ENCODE results near the gene TASP1. TPM values are rescaled to one million over a fixed set of nuclear protein-coding genes. Genes with fewer than 3 reads are reported as not detected.

The TASP1 gene
- total and polyA plus RNA-seq, 7 donors = 4.8 to 13.0 (median 8.3) TPM

DNA sequence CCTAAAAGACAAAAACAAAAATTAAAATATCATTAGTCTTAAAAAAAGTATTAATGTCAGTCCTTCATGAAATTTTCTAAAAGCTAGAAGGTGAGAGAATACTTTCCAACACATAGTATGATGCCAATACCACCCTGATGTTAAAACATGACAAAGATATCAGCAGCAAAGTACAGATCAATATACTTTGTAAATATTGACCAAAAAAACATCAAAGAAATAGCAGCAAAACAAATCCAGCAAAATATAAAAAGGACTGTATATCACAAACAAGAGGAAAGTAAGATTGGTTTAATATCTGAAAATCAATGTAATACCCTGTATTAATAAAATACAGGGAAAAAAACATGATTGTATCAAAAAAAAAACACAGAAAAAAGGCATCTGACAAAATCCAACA, 51.4 kb downstream of the TASP1 start:
- Histone ChIP-seq H3K4me3 (no peak overlapping the region), H3K27ac (no peak overlapping the region), H3K36me3 (peaks cover 0 to 15% (median 0%) of the 10 kb centered on the region in 4 donors), H3K27me3 (no peaks in the 10 kb centered on the region), H3K9me3 (peaks cover 0 to 10% (median 0%) of the 10 kb centered on the region in 4 donors), H3K4me1 (no peaks in the 10 kb centered on the region)
- intact Hi-C loops (cut with DNase I) = no loop called here
- no peak for DNase-seq
- no peak for TF ChIP-seq POLR2A (IDR thresholded peaks at IDR 0.05)
- TF ChIP-seq, protein P1, sequence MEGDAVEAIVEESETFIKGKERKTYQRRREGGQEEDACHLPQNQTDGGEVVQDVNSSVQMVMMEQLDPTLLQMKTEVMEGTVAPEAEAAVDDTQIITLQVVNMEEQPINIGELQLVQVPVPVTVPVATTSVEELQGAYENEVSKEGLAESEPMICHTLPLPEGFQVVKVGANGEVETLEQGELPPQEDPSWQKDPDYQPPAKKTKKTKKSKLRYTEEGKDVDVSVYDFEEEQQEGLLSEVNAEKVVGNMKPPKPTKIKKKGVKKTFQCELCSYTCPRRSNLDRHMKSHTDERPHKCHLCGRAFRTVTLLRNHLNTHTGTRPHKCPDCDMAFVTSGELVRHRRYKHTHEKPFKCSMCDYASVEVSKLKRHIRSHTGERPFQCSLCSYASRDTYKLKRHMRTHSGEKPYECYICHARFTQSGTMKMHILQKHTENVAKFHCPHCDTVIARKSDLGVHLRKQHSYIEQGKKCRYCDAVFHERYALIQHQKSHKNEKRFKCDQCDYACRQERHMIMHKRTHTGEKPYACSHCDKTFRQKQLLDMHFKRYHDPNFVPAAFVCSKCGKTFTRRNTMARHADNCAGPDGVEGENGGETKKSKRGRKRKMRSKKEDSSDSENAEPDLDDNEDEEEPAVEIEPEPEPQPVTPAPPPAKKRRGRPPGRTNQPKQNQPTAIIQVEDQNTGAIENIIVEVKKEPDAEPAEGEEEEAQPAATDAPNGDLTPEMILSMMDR (IDR thresholded peaks at IDR 0.05) = no peak

DNA sequence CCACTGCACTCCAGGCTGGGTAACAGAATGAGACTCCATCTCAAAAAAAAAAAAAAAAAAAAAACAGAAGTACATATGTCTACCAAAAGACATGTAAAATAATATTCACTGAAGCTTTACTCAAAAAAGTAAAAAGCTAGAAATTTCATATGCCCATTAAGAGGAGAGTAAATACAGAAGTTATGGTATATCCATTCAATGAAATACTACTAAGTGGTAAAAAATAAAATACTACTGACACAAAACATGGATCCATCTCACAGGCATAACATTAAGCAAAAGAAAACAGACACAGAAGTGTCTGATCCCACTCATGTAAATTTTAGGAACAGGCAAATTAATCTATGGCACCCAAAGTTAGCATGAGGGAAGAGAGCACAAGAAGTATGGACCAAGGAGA, 52.6 kb downstream of the TASP1 start:
- Histone ChIP-seq H3K9me3 (peaks cover 0 to 10% (median 0%) of the 10 kb centered on the region in 4 donors), H3K4me3 (no peak overlapping the region), H3K36me3 (peaks cover 0 to 15% (median 0%) of the 10 kb centered on the region in 4 donors), H3K4me1 (no peaks in the 10 kb centered on the region), H3K27me3 (no peaks in the 10 kb centered on the region), H3K27ac (no peak overlapping the region)
- TF ChIP-seq, protein P1 (IDR thresholded peaks at IDR 0.05) = no peak
- no peak for TF ChIP-seq EP300 (IDR thresholded peaks at IDR 0.05)
- TF ChIP-seq POLR2AphosphoS5 (IDR thresholded peaks at IDR 0.05) = no peak
- no peak for TF ChIP-seq POLR2A (IDR thresholded peaks at IDR 0.05)
- intact Hi-C loops (cut with DNase I) = no loop called here
- DNase-seq = no peak

DNA sequence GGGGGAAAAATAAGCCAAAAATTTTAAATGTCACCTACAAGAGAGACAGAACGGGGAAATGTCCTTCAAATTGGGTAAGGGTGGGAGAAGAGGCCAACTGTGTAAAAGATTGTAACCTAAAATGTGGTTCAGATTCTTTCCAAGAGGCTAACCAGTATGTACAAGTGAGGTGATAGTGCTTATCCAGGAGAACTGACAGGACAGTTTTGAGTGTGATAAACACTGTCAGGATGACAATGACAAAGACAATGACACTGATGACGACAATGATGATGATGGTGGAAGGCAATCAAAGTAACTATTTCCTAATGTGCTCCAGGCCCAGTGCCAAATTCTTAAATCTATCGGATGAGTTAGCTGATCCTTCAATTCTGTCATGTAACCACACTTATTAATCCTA, 57.3 kb downstream of the TASP1 start:
- Histone ChIP-seq H3K4me3 (no peak overlapping the region), H3K4me1 (no peaks in the 10 kb centered on the region), H3K27ac (no peak overlapping the region), H3K9me3 (peaks cover 0 to 10% (median 0%) of the 10 kb centered on the region in 4 donors), H3K27me3 (no peaks in the 10 kb centered on the region), H3K36me3 (peaks cover 0 to 9% (median 0%) of the 10 kb centered on the region in 4 donors)
- DNase-seq = no peak
- intact Hi-C loops (cut with DNase I) = no loop called here
- 90 to 92% methylated on average over 3 of the region's 3 CpGs for WGBS, 2 donors
- no peak for TF ChIP-seq EP300 (IDR thresholded peaks at IDR 0.05)
- TF ChIP-seq, protein P1 (IDR thresholded peaks at IDR 0.05) = no peak
- no peak for TF ChIP-seq POLR2AphosphoS5 (IDR thresholded peaks at IDR 0.05)
- no peak for TF ChIP-seq POLR2A (IDR thresholded peaks at IDR 0.05)

DNA sequence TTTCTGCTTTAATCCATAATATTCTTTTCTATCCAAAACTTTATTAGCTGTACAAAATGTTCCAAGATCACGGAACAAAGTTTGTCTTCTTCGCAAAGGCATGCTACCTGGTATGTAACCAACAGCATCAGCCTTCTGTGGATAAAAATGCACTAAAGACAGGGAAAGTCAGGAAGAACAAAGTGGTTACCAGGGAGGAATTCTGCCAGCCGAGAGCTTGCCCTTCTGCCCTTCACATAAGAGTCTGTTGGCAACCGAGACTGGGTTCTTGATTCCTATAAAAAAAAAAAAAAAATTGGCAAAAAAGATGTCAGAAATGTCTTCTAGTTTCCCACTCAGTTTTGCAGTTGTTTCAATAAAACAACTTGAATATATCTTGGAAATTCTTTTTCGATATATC, 58.0 kb downstream of the TASP1 start:
- Histone ChIP-seq H3K4me3 (no peak overlapping the region), H3K27ac (no peak overlapping the region), H3K9me3 (peaks cover 0 to 5% (median under 1%) of the 10 kb centered on the region in 4 donors), H3K4me1 (no peaks in the 10 kb centered on the region), H3K36me3 (peaks cover 0 to 6% (median 0%) of the 10 kb centered on the region in 4 donors), H3K27me3 (no peaks in the 10 kb centered on the region)
- WGBS, 2 donors = 97 to 98% methylated on average over 5 of the region's 5 CpGs
- TF ChIP-seq POLR2A (IDR thresholded peaks at IDR 0.05) = no peak
- TF ChIP-seq, protein P1 (IDR thresholded peaks at IDR 0.05) = no peak
- no peak for TF ChIP-seq EP300 (IDR thresholded peaks at IDR 0.05)
- intact Hi-C loops (cut with DNase I) = no loop called here
- DNase-seq = no peak

DNA sequence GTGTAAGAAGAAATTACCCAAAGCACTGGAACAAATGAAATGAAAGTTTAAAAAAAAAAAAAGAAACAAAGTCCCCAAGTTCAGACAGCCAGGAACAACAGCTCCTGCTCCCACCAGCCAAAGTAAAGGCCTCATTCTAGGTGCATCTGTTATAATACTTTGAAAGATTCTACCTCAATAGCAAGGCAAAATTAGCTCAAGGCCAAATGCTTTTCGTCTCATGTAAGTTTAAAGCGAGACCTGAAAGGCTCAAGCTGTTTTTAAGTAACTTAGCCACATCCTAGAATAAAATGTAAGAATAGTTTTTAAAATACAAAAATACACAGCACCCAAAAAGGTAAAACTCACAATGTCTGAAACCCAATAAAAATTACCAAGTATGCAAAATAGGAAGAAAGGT, 64.7 kb downstream of the TASP1 start:
- intact Hi-C loops (cut with DNase I) = no loop called here
- peaks cover 0 to 3% (median 0%) of the 10 kb centered on the region in 4 donors for H3K36me3 ChIP-seq
- H3K4me1 ChIP-seq = no peaks in the 10 kb centered on the region
- H3K27ac ChIP-seq = no peak overlapping the region
- peaks cover 0 to 4% (median 0%) of the 10 kb centered on the region in 4 donors for H3K9me3 ChIP-seq
- no peak overlapping the region for H3K4me3 ChIP-seq
- no peak for TF ChIP-seq POLR2AphosphoS5 (IDR thresholded peaks at IDR 0.05)
- TF ChIP-seq, protein P1 (IDR thresholded peaks at IDR 0.05) = no peak
- no peak for TF ChIP-seq EP300 (IDR thresholded peaks at IDR 0.05)
- no peak for TF ChIP-seq POLR2A (IDR thresholded peaks at IDR 0.05)
- DNase-seq = no peak
- WGBS, 2 donors = 93 to 96% methylated on average over 2 of the region's 2 CpGs
- H3K27me3 ChIP-seq = no peaks in the 10 kb centered on the region
